ACC112 (cell line): Measurements from ENCODE around the gene ZNF804A.

ENCODE experiments used
- H2AFZ ChIP-seq: fragments of 200-600 bp; sonication (generic); one replicate; pipeline ENCODE4 v1.6.0; 2017; ENCODE audit warnings: antibody characterized with exemption, low read length; ENCODE audit not compliant: unreplicated experiment
- H3K27ac ChIP-seq: fragments of 200-600 bp; sonication (generic); 2 replicates; pipeline ENCODE4 v1.5.1; 2014; ENCODE audit warnings: low read depth, mild to moderate bottlenecking, antibody characterized with exemption, low read length, moderate library complexity
- H3K27me3 ChIP-seq: fragments of 200-600 bp; sonication (generic); 2 replicates; pipeline ENCODE4 v1.6.1; 2014; ENCODE audit warnings: mild to moderate bottlenecking, antibody characterized with exemption, low read length, moderate library complexity, mixed read lengths; ENCODE audit not compliant: insufficient read depth
- H3K36me3 ChIP-seq: fragments of 200-600 bp; sonication (generic); 2 replicates; pipeline ENCODE4 v1.6.1; 2016; ENCODE audit warnings: mild to moderate bottlenecking, antibody characterized with exemption, low read length, moderate library complexity, mixed read lengths; ENCODE audit not compliant: insufficient read depth
- H3K4me1 ChIP-seq: fragments of 200-600 bp; sonication (generic); one replicate; pipeline ENCODE4 v1.6.1; 2016; ENCODE audit warnings: low read length, mixed read lengths; ENCODE audit not compliant: insufficient read depth, unreplicated experiment, control insufficient read depth
- H3K4me3 ChIP-seq: fragments of 200-600 bp; sonication (generic); 2 replicates; pipeline ENCODE4 v1.5.1; 2014; ENCODE audit warnings: mild to moderate bottlenecking, low read depth, low read length
- H3K79me2 ChIP-seq: fragments of 200-600 bp; sonication (generic); one replicate; pipeline ENCODE4 v1.6.0; 2016; ENCODE audit warnings: low read length; ENCODE audit not compliant: control insufficient read depth, unreplicated experiment, insufficient read depth

The ZNF804A gene

GRCh38 chr2:184577056-184577455, 21.3 kb upstream of the ZNF804A start:
- no peak overlapping the region for H3K4me3 ChIP-seq
- no peak overlapping the region for H2AFZ ChIP-seq
- H3K36me3 ChIP-seq = no peaks in the 10 kb centered on the region
- no peaks in the 10 kb centered on the region for H3K4me1 ChIP-seq
- H3K27me3 ChIP-seq = no peaks in the 10 kb centered on the region
- H3K27ac ChIP-seq = no peak overlapping the region
- H3K79me2 ChIP-seq = no peaks in the 10 kb centered on the region

GRCh38 chr2:184577743-184578142, 20.6 kb upstream of the ZNF804A start:
- Histone ChIP-seq H3K4me3 (no peak overlapping the region), H3K27ac (no peak overlapping the region), H3K36me3 (no peaks in the 10 kb centered on the region), H3K27me3 (no peaks in the 10 kb centered on the region), H2AFZ (no peak overlapping the region), H3K4me1 (no peaks in the 10 kb centered on the region), H3K79me2 (no peaks in the 10 kb centered on the region)

- H3K4me3 ChIP-seq = no peak overlapping the region
- H3K27ac ChIP-seq = no peak overlapping the region
- H3K36me3 ChIP-seq = no peaks in the 10 kb centered on the region
- H3K79me2 ChIP-seq = no peaks in the 10 kb centered on the region
- no peak overlapping the region for H2AFZ ChIP-seq
- no peaks in the 10 kb centered on the region for H3K4me1 ChIP-seq
- H3K27me3 ChIP-seq = no peaks in the 10 kb centered on the region
Measured at GRCh38 chr2:184579226-184579625, 19.1 kb upstream of the ZNF804A start.

- no peaks in the 10 kb centered on the region for H3K79me2 ChIP-seq
- H3K36me3 ChIP-seq = no peaks in the 10 kb centered on the region
- H3K4me3 ChIP-seq = no peak overlapping the region
- H3K4me1 ChIP-seq = no peaks in the 10 kb centered on the region
- H3K27me3 ChIP-seq = no peaks in the 10 kb centered on the region
- H3K27ac ChIP-seq = no peak overlapping the region
- H2AFZ ChIP-seq = no peak overlapping the region
Measured at GRCh38 chr2:184581391-184581790, 16.9 kb upstream of the ZNF804A start.

- no peaks in the 10 kb centered on the region for H3K27me3 ChIP-seq
- no peak overlapping the region for H3K4me3 ChIP-seq
- H3K27ac ChIP-seq = no peak overlapping the region
- no peak overlapping the region for H2AFZ ChIP-seq
- H3K36me3 ChIP-seq = no peaks in the 10 kb centered on the region
- no peaks in the 10 kb centered on the region for H3K79me2 ChIP-seq
- H3K4me1 ChIP-seq = no peaks in the 10 kb centered on the region
Measured at GRCh38 chr2:184589261-184589660, 9.1 kb upstream of the ZNF804A start.

- Histone ChIP-seq H3K36me3 (no peaks in the 10 kb centered on the region), H3K79me2 (no peaks in the 10 kb centered on the region), H3K4me3 (peak overlapping the region; percentile 78), H2AFZ (no peak overlapping the region), H3K4me1 (no peaks in the 10 kb centered on the region), H3K27ac (no peak overlapping the region), H3K27me3 (peaks cover 48% of the 10 kb centered on the region)
Measured at GRCh38 chr2:184596819-184597411, 1.4 kb upstream of the ZNF804A start.

- Histone ChIP-seq H2AFZ (no peak overlapping the region), H3K27ac (no peak overlapping the region), H3K27me3 (peaks cover 48% of the 10 kb centered on the region), H3K36me3 (no peaks in the 10 kb centered on the region), H3K79me2 (no peaks in the 10 kb centered on the region), H3K4me3 (peak overlapping the region; percentile 78), H3K4me1 (no peaks in the 10 kb centered on the region)
Measured at GRCh38 chr2:184597571-184597991, 748 bp upstream of the ZNF804A start.

- no peak overlapping the region for H2AFZ ChIP-seq
Measured at GRCh38 chr2:184598002-184598315, 370 bp upstream of the ZNF804A start.

GRCh38 chr2:184599054-184599871, 934 bp downstream of the ZNF804A start:
- Histone ChIP-seq H3K36me3 (no peaks in the 10 kb centered on the region), H3K4me1 (no peaks in the 10 kb centered on the region), H3K79me2 (no peaks in the 10 kb centered on the region), H2AFZ (peak overlapping the region; percentile 22), H3K4me3 (peak overlapping the region; percentile 78), H3K27me3 (peaks cover 48% of the 10 kb centered on the region), H3K27ac (no peak overlapping the region)

More at GRCh38 chr2:184598002-184598315, 370 bp upstream of the ZNF804A start:
- Histone ChIP-seq H3K27me3 (peaks cover 48% of the 10 kb centered on the region), H3K4me3 (peak overlapping the region; percentile 78), H3K27ac (no peak overlapping the region), H3K79me2 (no peaks in the 10 kb centered on the region), H3K4me1 (no peaks in the 10 kb centered on the region), H3K36me3 (no peaks in the 10 kb centered on the region)

- Histone ChIP-seq H3K36me3 (no peaks in the 10 kb centered on the region), H3K4me3 (no peak overlapping the region), H3K79me2 (no peaks in the 10 kb centered on the region), H3K27me3 (peaks cover 48% of the 10 kb centered on the region), H2AFZ (no peak overlapping the region), H3K4me1 (no peaks in the 10 kb centered on the region), H3K27ac (no peak overlapping the region)
Measured at GRCh38 chr2:184599872-184600222, 1.5 kb downstream of the ZNF804A start.

- Histone ChIP-seq H3K79me2 (no peaks in the 10 kb centered on the region), H2AFZ (no peak overlapping the region), H3K27ac (no peak overlapping the region), H3K4me1 (no peaks in the 10 kb centered on the region), H3K36me3 (no peaks in the 10 kb centered on the region), H3K27me3 (peaks cover 34% of the 10 kb centered on the region), H3K4me3 (no peak overlapping the region)
Measured at GRCh38 chr2:184602734-184603133, 4.4 kb downstream of the ZNF804A start.
